A549 (cell line): ENCODE measurements around the gene FAF1.

Experiments used
- BCL3 ChIP-seq: fragments of >200 bp; sonication (Bioruptor Twin); formaldehyde crosslinking; IDR thresholded peaks from 3 replicates; pipeline ENCODE4 v1.6.1; 2016
- CHD4 ChIP-seq: fragments of 200-600 bp; sonication (generic); IDR thresholded peaks from 2 replicates; pipeline ENCODE4 v1.6.1; 2016; ENCODE audit warnings: antibody characterized with exemption, mild to moderate bottlenecking, borderline replicate concordance
- EP300 ChIP-seq, 2 experiments: fragments of >200 bp; sonication (Bioruptor Twin); formaldehyde crosslinking; IDR thresholded peaks; 2 replicates in 1 of 2; 3 replicates in 1 of 2; pipeline ENCODE4 v1.6.1; 2016 to 2017
- HDAC2 ChIP-seq: fragments of 200-600 bp; sonication (generic); IDR thresholded peaks from 2 replicates; pipeline ENCODE4 v1.6.1; 2016
- JUN ChIP-seq, 2 experiments: fragments of >200 bp; sonication (Bioruptor Twin); formaldehyde crosslinking; IDR thresholded peaks; 2 replicates in 1 of 2; 3 replicates in 1 of 2; pipeline ENCODE4 v1.6.1; 2016 to 2017
- MAFK ChIP-seq: fragments of 450-650 bp; IDR thresholded peaks from 2 replicates; pipeline ENCODE4 v1.6.1; 2014; ENCODE audit not compliant: partially characterized antibody
- RFX5 ChIP-seq: fragments of 450-650 bp; IDR thresholded peaks from 2 replicates; pipeline ENCODE4 v1.7.1; 2014; ENCODE audit warnings: antibody characterized with exemption, mild to moderate bottlenecking, moderate library complexity
- SMC3 ChIP-seq: fragments of >200 bp; sonication (Bioruptor Twin); formaldehyde crosslinking; IDR thresholded peaks from 3 replicates; pipeline ENCODE4 v1.6.1; 2018; ENCODE audit warnings: inconsistent platforms
- USF2 ChIP-seq: fragments of 450-650 bp; IDR thresholded peaks from 2 replicates; pipeline ENCODE4 v1.6.1; 2014; ENCODE audit warnings: antibody characterized with exemption
- TF ChIP-seq, protein P1 (sequence below): fragments of >200 bp; sonication (Bioruptor Twin); formaldehyde crosslinking; IDR thresholded peaks from 3 replicates; pipeline ENCODE4 v1.5.1; 2016
- TF ChIP-seq, protein P2 (sequence below): IDR thresholded peaks from 2 replicates; pipeline ENCODE4 v1.6.1; 2012

GRCh38 chr1:50942334-50942733 lies 17.7 kb downstream of the FAF1 start:
- TF ChIP-seq USF2 (no peak), BCL3 (no peak), SMC3 (no peak), RFX5 (no peak), EP300 (IDR thresholded peaks at IDR 0.05) (no peak), JUN (IDR thresholded peaks at IDR 0.05) (no peak), CHD4 (no peak), MAFK (no peak), HDAC2 (no peak)
- TF ChIP-seq, protein P1, sequence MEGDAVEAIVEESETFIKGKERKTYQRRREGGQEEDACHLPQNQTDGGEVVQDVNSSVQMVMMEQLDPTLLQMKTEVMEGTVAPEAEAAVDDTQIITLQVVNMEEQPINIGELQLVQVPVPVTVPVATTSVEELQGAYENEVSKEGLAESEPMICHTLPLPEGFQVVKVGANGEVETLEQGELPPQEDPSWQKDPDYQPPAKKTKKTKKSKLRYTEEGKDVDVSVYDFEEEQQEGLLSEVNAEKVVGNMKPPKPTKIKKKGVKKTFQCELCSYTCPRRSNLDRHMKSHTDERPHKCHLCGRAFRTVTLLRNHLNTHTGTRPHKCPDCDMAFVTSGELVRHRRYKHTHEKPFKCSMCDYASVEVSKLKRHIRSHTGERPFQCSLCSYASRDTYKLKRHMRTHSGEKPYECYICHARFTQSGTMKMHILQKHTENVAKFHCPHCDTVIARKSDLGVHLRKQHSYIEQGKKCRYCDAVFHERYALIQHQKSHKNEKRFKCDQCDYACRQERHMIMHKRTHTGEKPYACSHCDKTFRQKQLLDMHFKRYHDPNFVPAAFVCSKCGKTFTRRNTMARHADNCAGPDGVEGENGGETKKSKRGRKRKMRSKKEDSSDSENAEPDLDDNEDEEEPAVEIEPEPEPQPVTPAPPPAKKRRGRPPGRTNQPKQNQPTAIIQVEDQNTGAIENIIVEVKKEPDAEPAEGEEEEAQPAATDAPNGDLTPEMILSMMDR, result no peak
- TF ChIP-seq, protein P2, sequence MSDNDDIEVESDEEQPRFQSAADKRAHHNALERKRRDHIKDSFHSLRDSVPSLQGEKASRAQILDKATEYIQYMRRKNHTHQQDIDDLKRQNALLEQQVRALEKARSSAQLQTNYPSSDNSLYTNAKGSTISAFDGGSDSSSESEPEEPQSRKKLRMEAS, result no peak
